Cardiac atrium fibroblast (primary cell): ENCODE results near the gene KRTAP4-8. TPM values are rescaled to one million over a fixed set of nuclear protein-coding genes. Genes with fewer than 3 reads are reported as not detected.

Source experiments
- total RNA-seq: library from RNA; depleted of rRNA; stranded (reverse); fragments of >200 nt; gene quantifications from 2 replicates; pipeline ENCODE4 v1.2.3, GENCODE V29; 2015

The KRTAP4-8 gene
- not detected in 2 replicates for total RNA-seq

DNA sequence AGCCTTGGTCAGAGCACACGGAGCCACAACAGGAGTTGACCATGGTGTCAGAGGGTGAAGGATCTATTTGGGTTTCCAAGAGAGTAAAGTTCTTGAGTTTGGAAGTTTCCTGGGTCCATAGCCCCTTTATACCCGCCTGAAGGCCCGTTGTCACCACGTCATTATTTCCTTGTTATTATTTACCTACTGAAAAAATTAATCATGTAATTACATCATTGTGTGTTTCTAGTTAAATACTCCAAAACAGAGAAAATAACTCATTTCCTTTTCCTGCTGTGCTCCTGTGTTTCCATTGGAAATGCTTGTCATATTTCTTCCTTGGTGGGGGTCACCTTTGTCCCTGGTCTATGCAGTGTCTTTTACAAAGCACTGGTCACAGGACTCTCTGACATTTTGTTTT is at the start of gene KRTAP4-8:
Gene KRTAP4-8, minus strand, starts transcription at position 101 of the 400 bp plus-strand sequence. Its CDS starts 58 bp downstream, at position 43.

DNA sequence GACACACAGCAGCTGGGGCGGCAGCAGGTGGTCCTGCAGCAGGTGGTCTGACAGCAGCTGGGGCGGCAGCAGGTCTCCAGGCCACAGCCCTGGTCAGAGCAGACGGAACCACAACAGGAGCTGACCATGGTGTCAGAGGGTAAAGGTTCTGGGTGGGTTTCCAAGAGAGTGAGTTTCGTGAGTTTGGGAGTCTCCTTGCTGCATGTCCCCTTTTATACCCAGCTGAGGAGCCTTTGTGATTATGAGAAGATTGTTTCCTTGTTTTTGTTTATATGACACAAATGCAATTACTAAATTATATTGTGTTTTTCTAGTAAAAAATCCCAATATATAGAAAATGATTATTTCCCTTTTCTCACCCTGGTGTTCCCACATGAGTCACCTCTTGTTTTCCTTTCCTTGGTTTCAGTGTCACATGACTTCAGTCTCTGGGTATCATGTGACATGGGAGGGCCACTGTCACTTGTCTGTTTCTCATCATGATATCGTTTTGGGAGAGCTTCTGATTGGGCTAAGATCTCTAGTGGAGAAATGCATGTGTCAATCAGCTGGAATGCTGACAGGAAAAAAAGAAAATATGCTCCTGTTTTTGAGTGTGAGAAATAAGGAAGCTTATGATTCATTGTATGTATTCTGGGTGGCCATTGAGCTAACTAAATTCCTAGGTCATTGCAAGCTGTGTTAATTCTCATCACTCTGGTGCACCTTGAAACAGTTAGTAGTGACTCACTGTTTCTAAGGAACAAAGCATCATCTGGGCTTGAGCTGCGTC is 42.6 kb upstream of the KRTAP4-8 start, which contains the start of gene KRTAP4-6:
Gene KRTAP4-6, minus strand, starts transcription at position 185 of the 772 bp plus-strand sequence. Its CDS starts 57 bp downstream, at position 128.

DNA sequence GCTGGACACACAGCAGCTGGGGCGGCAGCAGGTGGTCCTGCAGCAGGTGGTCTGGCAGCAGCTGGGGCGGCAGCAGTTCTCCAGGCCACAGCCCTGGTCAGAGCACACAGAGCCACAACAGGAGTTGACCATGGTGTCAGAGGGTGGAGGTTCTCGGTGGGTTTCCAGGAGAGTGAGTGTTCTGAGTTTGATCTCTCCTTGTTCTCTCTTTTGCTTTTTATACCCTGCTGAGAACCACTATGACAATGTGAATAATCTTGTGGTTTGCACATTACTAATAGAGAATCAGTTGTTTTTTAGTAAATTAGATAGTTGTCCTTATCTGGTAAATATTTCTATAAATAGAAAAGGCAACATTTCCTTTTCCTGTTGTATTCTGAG is 26.0 kb upstream of the KRTAP4-8 start, which contains the start of gene KRTAP4-12:
Gene KRTAP4-12, minus strand, starts transcription at position 192 of the 381 bp plus-strand sequence. Its CDS starts 60 bp downstream, at position 132.

DNA sequence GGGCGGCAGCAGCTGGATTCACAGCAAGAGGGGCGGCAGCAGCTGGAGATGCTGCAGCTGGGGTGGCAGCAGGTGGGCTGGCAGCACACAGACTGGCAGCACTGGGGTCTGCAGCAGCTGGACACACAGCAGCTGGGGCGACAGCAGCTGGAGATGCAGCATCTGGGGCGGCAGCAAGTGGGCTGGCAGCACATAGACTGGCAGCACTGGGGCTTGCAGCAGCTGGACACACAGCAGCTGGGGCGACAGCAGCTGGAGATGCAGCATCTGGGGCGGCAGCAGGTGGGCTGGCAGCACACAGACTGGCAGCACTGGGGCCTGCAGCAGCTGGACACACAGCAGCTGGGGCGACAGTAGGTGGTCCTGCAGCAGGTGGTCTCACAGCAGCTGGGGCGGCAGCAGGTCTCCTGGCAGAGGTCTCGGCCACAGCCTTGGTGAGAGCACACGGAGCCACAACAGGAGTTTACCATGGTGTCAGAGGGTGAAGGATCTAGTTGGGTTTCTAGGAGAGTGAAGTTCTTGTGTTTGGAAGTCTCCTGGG is 20.0 kb upstream of the KRTAP4-8 start, which contains the start of gene KRTAP4-11:
Gene KRTAP4-11, minus strand, starts transcription at position 528 of the 541 bp plus-strand sequence. Its CDS starts 58 bp downstream, at position 470.

DNA sequence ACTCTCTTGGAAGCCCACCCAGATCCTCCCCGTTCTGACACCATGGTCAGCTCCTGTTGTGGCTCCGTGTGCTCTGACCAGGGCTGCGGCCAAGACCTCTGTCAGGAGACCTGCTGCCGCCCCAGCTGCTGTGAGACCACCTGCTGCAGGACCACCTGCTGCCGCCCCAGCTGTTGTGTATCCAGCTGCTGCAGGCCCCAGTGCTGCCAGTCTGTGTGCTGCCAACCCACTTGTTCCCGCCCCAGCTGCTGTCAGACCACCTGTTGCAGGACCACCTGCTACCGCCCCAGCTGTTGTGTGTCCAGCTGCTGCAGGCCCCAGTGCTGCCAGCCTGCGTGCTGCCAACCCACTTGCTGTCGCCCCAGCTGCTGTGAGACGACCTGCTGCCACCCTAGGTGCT is 7.4 kb upstream of the KRTAP4-8 start, which contains the start of gene KRTAP4-9:
Gene KRTAP4-9, plus strand, starts transcription at position 43 of the 400 bp plus-strand sequence. Its CDS starts 0 bp downstream, at position 43.

DNA sequence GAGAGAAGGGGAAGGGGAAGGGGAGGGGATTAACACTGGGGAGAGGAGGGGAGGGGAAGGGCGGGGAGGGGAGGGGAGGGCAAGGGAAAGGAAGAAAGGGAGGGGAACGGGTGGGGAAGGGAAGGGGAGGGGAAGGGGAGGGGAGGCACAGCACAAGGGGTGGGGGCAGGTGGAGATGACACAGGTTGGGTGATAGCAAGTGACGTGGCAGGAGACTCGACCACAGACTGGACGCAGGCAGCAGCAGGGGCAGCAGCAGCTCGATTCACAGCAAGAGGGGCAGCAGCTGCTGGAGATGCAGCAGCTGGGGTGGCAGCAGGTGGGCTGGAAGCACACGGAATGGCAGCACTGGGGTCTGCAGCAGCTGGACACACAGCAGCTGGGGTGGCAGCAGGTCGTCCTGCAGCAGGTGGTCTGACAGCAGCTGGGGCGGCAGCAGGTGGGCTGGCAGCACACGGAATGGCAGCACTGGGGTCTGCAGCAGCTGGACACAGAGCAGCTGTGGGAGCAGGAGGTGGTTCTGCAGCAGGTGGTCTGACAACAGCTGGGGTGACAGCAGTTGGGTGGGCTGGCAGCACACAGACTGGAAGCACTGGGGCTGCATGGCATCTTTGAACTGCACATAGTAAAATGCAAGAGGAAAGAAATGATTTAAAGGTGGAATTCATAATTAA is 3.8 kb upstream of the KRTAP4-8 start, which contains the start of gene KRTAP4-16:
Gene KRTAP4-16, minus strand, starts transcription at position 624 of the 674 bp plus-strand sequence. Its CDS starts 0 bp downstream, at position 624.

DNA sequence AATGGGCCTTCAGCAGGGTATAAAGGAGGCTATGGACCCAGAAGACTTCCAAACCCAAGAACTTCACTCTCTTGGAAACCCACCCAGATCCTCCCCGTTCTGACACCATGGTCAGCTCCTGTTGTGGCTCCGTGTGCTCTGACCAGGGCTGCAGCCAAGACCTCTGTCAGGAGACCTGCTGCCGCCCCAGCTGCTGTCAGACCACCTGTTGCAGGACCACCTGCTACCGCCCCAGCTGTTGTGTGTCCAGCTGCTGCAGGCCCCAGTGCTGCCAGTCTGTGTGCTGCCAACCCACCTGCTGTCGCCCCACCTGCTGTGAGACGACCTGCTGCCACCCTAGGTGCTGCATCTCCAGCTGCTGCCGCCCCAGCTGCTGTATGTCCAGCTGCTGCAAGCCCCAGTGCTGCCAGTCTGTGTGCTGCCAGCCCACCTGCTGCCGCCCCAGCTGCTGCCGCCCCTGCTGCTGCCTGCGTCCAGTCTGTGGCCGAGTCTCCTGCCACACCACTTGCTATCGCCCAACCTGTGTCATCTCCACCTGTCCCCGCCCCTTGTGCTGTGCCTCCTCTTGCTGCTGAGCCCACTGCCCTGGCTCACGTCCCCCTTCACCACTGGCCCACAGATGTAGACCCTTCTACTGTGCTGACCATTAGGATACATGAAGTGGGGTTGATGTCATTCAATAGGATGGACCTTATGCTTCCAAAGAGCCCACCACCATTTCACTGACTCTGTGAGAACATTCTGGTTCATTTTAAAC is 13.7 kb downstream of the KRTAP4-8 start, which contains the start of gene KRTAP4-7:
Gene KRTAP4-7, plus strand, starts transcription at position 51 of the 757 bp plus-strand sequence. Its CDS starts 57 bp downstream, at position 108.

DNA sequence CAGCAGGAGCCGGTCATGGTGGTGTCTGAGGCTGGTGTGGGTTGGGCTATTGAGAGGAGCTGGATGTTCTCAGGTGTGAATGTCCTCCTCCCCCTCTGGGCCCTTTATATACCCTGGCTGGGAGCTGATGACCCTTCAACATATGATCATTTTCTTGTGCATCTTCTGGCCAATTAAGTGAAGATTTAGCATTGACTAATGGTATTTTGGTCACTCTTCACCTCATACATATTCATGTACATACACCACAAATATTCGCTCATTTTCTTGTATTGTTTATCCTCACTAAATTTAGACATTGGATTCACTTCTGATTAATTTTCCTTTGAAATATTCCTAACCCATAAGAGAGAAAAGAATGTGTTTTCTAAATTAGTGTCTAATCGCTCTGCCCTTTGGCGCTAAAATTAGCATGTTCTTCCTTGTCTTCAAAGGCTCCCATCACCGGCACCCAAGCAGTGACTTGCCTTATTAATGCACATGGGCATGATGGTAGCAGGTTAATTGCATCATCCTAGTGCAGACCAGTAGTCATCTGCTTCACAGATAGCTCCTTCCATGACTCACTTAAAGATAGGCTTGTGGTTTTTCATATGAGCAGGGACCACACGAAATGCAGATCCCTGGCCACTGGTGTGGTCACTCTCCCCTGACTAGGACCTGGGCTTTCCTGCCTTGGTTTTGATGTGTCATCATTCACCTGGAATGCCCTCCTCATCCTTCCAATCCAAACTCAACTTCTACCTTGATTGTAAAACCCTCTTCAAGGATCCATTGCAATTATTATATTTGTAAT is 31.9 kb downstream of the KRTAP4-8 start, which contains the start of gene KRTAP2-4:
Gene KRTAP2-4, minus strand, starts transcription at position 51 of the 796 bp plus-strand sequence. Its CDS starts 34 bp downstream, at position 17.

DNA sequence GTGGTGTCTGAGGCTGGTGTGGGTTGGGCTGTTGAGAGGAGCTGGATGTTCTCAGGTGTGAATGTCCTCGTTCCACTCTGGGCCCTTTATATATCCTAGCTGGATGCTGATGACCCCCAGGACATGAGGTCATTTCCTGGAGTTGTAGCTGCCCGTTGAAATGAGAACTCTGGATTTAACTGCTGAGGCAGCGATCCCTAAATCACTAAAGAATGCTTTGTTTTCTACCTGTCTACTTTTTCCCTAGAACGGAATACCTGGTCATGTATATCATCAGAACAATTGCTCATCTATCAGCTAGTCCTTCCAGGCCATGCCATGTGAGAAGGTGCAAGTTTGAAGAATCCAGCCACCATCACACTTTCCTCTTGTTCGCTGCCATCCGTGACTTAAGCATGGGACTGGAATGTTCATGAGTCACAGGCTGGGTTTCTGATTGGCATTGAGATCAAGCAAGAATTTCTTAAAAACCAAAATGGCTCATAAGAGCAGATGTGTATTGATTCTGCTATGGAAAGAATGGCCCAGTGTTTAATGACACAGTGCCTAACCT is 37.8 kb downstream of the KRTAP4-8 start, which contains the start of gene KRTAP2-3:
Gene KRTAP2-3, minus strand, starts transcription at position 63 of the 553 bp plus-strand sequence. CDS start 64 bp downstream, outside the sequence.

DNA sequence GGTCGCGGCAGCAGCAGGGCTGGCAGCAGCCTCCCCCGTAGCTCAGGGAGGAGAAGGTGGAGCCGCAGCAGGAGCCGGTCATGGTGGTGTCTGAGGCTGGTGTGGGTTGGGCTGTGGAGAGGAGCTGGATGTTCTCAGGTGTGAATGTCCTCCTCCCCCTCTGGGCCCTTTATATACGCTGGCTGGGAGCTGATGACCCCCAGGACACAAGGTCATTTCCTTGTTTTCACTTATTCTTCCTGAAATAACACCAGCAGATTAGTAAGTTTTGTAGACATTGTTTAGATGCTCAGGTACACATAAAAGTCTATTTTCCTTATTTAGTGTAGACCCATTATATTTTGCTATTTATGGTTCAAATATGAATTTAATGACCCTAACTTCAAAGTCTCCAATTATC is 42.8 kb downstream of the KRTAP4-8 start, which contains the start of gene KRTAP2-2:
Gene KRTAP2-2, minus strand, starts transcription at position 101 of the 400 bp plus-strand sequence. Its CDS starts 19 bp downstream, at position 82.

Other genes with a start within 250 kb of the KRTAP4-8 start
- gene KRT12, start 230.9 kb downstream of the KRTAP4-8 start, total RNA-seq, result not detected in 2 replicates
- not detected in 2 replicates for gene KRT20, start 212.9 kb downstream of the KRTAP4-8 start, total RNA-seq
- gene KRT23, start 160.5 kb downstream of the KRTAP4-8 start, total RNA-seq, result not detected in 2 replicates
- gene KRT39, start 131.2 kb downstream of the KRTAP4-8 start, total RNA-seq, result not detected in 2 replicates
- gene KRT40, start 113.8 kb downstream of the KRTAP4-8 start, total RNA-seq, result not detected in 2 replicates
- gene KRTAP3-3, start 104.0 kb downstream of the KRTAP4-8 start, total RNA-seq, result not detected in 2 replicates
- gene KRTAP3-2, start 98.2 kb downstream of the KRTAP4-8 start, total RNA-seq, result not detected in 2 replicates
- not detected in 2 replicates for gene KRTAP3-1, start 89.0 kb downstream of the KRTAP4-8 start, total RNA-seq
- not detected in 2 replicates for gene KRTAP1-5, start 70.9 kb downstream of the KRTAP4-8 start, total RNA-seq
- gene KRTAP1-4, start 67.9 kb downstream of the KRTAP4-8 start, total RNA-seq, result not detected in 2 replicates
- gene KRTAP1-3, start 63.3 kb downstream of the KRTAP4-8 start, total RNA-seq, result not detected in 2 replicates
- gene KRTAP1-1, start 56.7 kb downstream of the KRTAP4-8 start, total RNA-seq, result not detected in 2 replicates
- gene KRTAP2-1, start 50.8 kb downstream of the KRTAP4-8 start, total RNA-seq, result not detected in 2 replicates
- gene KRTAP2-2, start 42.9 kb downstream of the KRTAP4-8 start, total RNA-seq, result not detected in 2 replicates
- not detected in 2 replicates for gene KRTAP2-3, start 38.0 kb downstream of the KRTAP4-8 start, total RNA-seq
- not detected in 2 replicates for gene KRTAP2-4, start 32.3 kb downstream of the KRTAP4-8 start, total RNA-seq
- gene KRTAP4-7, start 14.0 kb downstream of the KRTAP4-8 start, total RNA-seq, result not detected in 2 replicates
- not detected in 2 replicates for gene KRTAP4-16, start 4.1 kb upstream of the KRTAP4-8 start, total RNA-seq
- not detected in 2 replicates for gene KRTAP4-9, start 7.2 kb upstream of the KRTAP4-8 start, total RNA-seq
- gene KRTAP4-11, start 20.2 kb upstream of the KRTAP4-8 start, total RNA-seq, result not detected in 2 replicates
- gene KRTAP4-12, start 26.0 kb upstream of the KRTAP4-8 start, total RNA-seq, result not detected in 2 replicates
- not detected in 2 replicates for gene KRTAP4-6, start 42.4 kb upstream of the KRTAP4-8 start, total RNA-seq
- gene KRTAP4-5, start 51.7 kb upstream of the KRTAP4-8 start, total RNA-seq, result not detected in 2 replicates
- not detected in 2 replicates for gene KRTAP4-4, start 62.6 kb upstream of the KRTAP4-8 start, total RNA-seq
- gene KRTAP4-3, start 70.1 kb upstream of the KRTAP4-8 start, total RNA-seq, result not detected in 2 replicates
- not detected in 2 replicates for gene KRTAP4-2, start 80.1 kb upstream of the KRTAP4-8 start, total RNA-seq
- gene KRTAP4-1, start 86.8 kb upstream of the KRTAP4-8 start, total RNA-seq, result not detected in 2 replicates
- not detected in 2 replicates for gene KRTAP9-1, start 91.7 kb upstream of the KRTAP4-8 start, total RNA-seq
- gene KRTAP9-2, start 128.5 kb upstream of the KRTAP4-8 start, total RNA-seq, result not detected in 2 replicates
- not detected in 2 replicates for gene KRTAP9-3, start 134.3 kb upstream of the KRTAP4-8 start, total RNA-seq
- gene KRTAP9-8, start 139.9 kb upstream of the KRTAP4-8 start, total RNA-seq, result not detected in 2 replicates
- gene KRTAP9-4, start 151.5 kb upstream of the KRTAP4-8 start, total RNA-seq, result not detected in 2 replicates
- not detected in 2 replicates for gene KRTAP9-9, start 157.2 kb upstream of the KRTAP4-8 start, total RNA-seq
- not detected in 2 replicates for gene KRTAP9-6, start 167.2 kb upstream of the KRTAP4-8 start, total RNA-seq
- gene KRTAP9-7, start 177.6 kb upstream of the KRTAP4-8 start, total RNA-seq, result not detected in 2 replicates
- gene KRTAP29-1, start 204.7 kb upstream of the KRTAP4-8 start, total RNA-seq, result not detected in 2 replicates
- not detected in 2 replicates for gene KRTAP16-1, start 211.2 kb upstream of the KRTAP4-8 start, total RNA-seq
- gene KRTAP17-1, start 217.6 kb upstream of the KRTAP4-8 start, total RNA-seq, result not detected in 2 replicates